K562 (cell line): ENCODE data around the gene CUTA. TPM values are rescaled to one million over a fixed set of nuclear protein-coding genes. Genes with fewer than 3 reads are reported as not detected.
"Not testable (repeated sequence)": the region's sequence is repeated elsewhere in the genome, so short reads cannot be mapped to it uniquely, and the experiment has no call there.

ENCODE experiments used
- ATAC-seq: fragments of 200-7000 bp; cut with Tn5 transposase; 3 replicates; pipeline ENCODE4 v1.9.1; 2020; ENCODE audit warnings: moderate library complexity
- BruUV-seq: library from RNA; stranded (reverse); fragments of 400-500 nt; replicated peaks from 2 replicates; lab custom pipeline; 2021; lab: Mats Ljungman, UMichigan
- CTCF ChIA-PET: fragments of 300-600 bp; formaldehyde crosslinking; extraction: SDS; loops from one replicate; lab custom pipeline; 2021; ENCODE audit warnings: low intra/inter-chr PET ratio; lab: Yijun Ruan, JAX
- POLR2A ChIA-PET: fragments of 300-600, 350-650 bp; sonication (Branson Sonifier 250); formaldehyde crosslinking; extraction: SDS; loops from one replicate; lab custom pipeline; 2021; ENCODE audit warnings: antibody characterized with exemption, inconsistent platforms; lab: Yijun Ruan, JAX
- DNase-seq, 4 experiments: peaks; one replicate each; pipeline versions ENCODE4 v3.0.0 to v3.0.0-alpha.2; 2011 to 2018; ENCODE audit warnings: low spot score in 3 of 4, mixed read lengths in 3 of 4; ENCODE audit errors: extremely low read depth in 1 of 4
- FAIRE-seq: peaks from 2 replicates; lab custom pipeline; 2011; peaks lifted over from hg19 to GRCh38; lab: Jason Lieb, UNC
- H2AFZ ChIP-seq: 2 replicates; pipeline ENCODE4 v1.6.0; 2011; ENCODE audit warnings: low read depth, low read length, control low read depth, inconsistent platforms
- H3K27ac ChIP-seq: fragments of 200-600 bp; 3 replicates; pipeline ENCODE4 v1.8.0; 2011; ENCODE audit warnings: low read depth, mild to moderate bottlenecking, control low read depth, inconsistent platforms, low read length, moderate library complexity, mixed read lengths; ENCODE audit errors: extremely low read depth
- H3K27me3 ChIP-seq, 2 experiments: fragments of 300-600 bp in 1 of 2; 2 replicates in 1 of 2; 3 replicates in 1 of 2; pipeline versions ENCODE4 v1.6.0 to v1.8.0; 2011; ENCODE audit warnings: inconsistent platforms in 2 of 2, low read length in 2 of 2, mild to moderate bottlenecking in 1 of 2, mixed read lengths in 1 of 2, moderate library complexity in 1 of 2; ENCODE audit not compliant: control insufficient read depth in 2 of 2, insufficient read depth in 2 of 2
- H3K36me3 ChIP-seq: fragments of 300-600 bp; 3 replicates; pipeline ENCODE4 v1.8.0; 2011; ENCODE audit warnings: mild to moderate bottlenecking, low read length, inconsistent platforms; ENCODE audit not compliant: control insufficient read depth, insufficient read depth
- H3K4me1 ChIP-seq, 2 experiments: fragments of 200-600 bp in 1 of 2; replicated peaks in 1 of 2; 2 replicates in 1 of 2; 3 replicates in 1 of 2; pipeline versions ENCODE4 v1.5.1 to v1.8.0; 2011; ENCODE audit warnings: inconsistent platforms in 2 of 2, low read length in 2 of 2, mild to moderate bottlenecking in 1 of 2, mixed read lengths in 1 of 2, moderate library complexity in 1 of 2; ENCODE audit not compliant: control insufficient read depth in 2 of 2, insufficient read depth in 2 of 2
- H3K4me2 ChIP-seq: 2 replicates; pipeline ENCODE4 v1.6.1; 2011; ENCODE audit warnings: low read length, control low read depth, inconsistent platforms, mixed read lengths; ENCODE audit not compliant: insufficient read depth
- H3K4me3 ChIP-seq: fragments of 200-600 bp; sonication (generic), shearing (Covaris generic); 2 replicates; pipeline ENCODE4 v1.5.1; 2016; ENCODE audit warnings: control low read depth, inconsistent platforms
- H3K79me2 ChIP-seq: fragments of 200-600 bp; 3 replicates; pipeline ENCODE4 v1.8.0; 2011; ENCODE audit warnings: low read length, inconsistent platforms; ENCODE audit not compliant: control insufficient read depth, insufficient read depth
- H3K9ac ChIP-seq, 2 experiments: 2 replicates each; pipeline versions ENCODE4 v1.6.0 to v1.6.1; 2011; ENCODE audit warnings: low read depth in 2 of 2, low read length in 2 of 2, control low read depth in 1 of 2, inconsistent platforms in 1 of 2, mild to moderate bottlenecking in 1 of 2, mixed read lengths in 1 of 2; ENCODE audit not compliant: insufficient read depth in 1 of 2
- H3K9me1 ChIP-seq: one replicate; pipeline ENCODE4 v1.6.0; 2011; ENCODE audit warnings: inconsistent platforms, mild to moderate bottlenecking, low read length, moderate library complexity; ENCODE audit not compliant: control insufficient read depth, insufficient read depth
- H3K9me3 ChIP-seq: replicated peaks from 2 replicates; pipeline ENCODE4 v1.5.1; 2011; ENCODE audit warnings: low read depth, low read length, inconsistent platforms; ENCODE audit not compliant: control insufficient read depth, insufficient read depth
- H4K20me1 ChIP-seq: replicated peaks from 2 replicates; pipeline ENCODE4 v1.6.1; 2011; ENCODE audit warnings: low read length, inconsistent platforms, mixed read lengths; ENCODE audit not compliant: control insufficient read depth, insufficient read depth
- BRD9 ChIP-seq: fragments of 450-650 bp; IDR thresholded peaks from 2 replicates; pipeline ENCODE4 v1.6.1; 2018; ENCODE audit warnings: low read depth; ENCODE audit not compliant: partially characterized antibody
- NR2C2 ChIP-seq, 2 experiments: fragments of 200-800 bp in 1 of 2; sonication (Bioruptor generic) in 1 of 2; sonication (generic) in 1 of 2; formaldehyde crosslinking in 1 of 2; IDR thresholded peaks; 2 replicates each; pipeline versions ENCODE4 v1.6.1 to v1.8.0; 2016 to 2022; ENCODE audit warnings: mild to moderate bottlenecking in 1 of 2, missing compliant biosample characterization in 1 of 2, missing genetic modification characterization in 1 of 2, missing genetic modification reagents in 1 of 2
- ZBTB33 ChIP-seq: sonication (generic); formaldehyde crosslinking; IDR thresholded peaks from 2 replicates; pipeline ENCODE4 v1.8.1; 2023; ENCODE audit warnings: mild to moderate bottlenecking, missing genetic modification reagents
- WGBS: fragments of 100-300 bp; shearing (Covaris generic); methylation state at CpG from one replicate; pipeline ENCODE4 v1.1.6; 2016; ENCODE audit warnings: low coverage, mixed read lengths; ENCODE audit not compliant: insufficient coverage; ENCODE audit errors: missing lambda C conversion rate; 5-methylcytosine and 5-hydroxymethylcytosine counted together
- in situ Hi-C: fragments of 300-500 bp; cut with MboI; formaldehyde crosslinking; loops from 4 replicates; pipeline ENCODE4 v1.15.0; 2018; ENCODE audit warnings: inconsistent platforms, mixed read lengths
- intact Hi-C: fragments of 100-400 bp; cut with micrococcal nuclease; formaldehyde crosslinking; loops from 2 replicates; pipeline ENCODE4 v1.14.2; 2022
- polyA plus RNA-seq, 8 experiments: library from polyadenylated mRNA; depleted of rRNA in 4 of 8; stranded (reverse) in 5 of 8; unstranded in 3 of 8; fragments of >200 nt; fragmentation: Nextera tagmentation in 2 of 8; fragmentation: Illumina TruSeq in 1 of 8; extraction: Ambion mirVana in 2 of 8; extraction: Trizol in 1 of 8; gene quantifications; 2 replicates each; pipeline versions ENCODE4 v1.2.1 to v1.2.3, GENCODE V29; 2011 to 2014; ENCODE audit warnings: inconsistent platforms in 1 of 8, missing spikeins in 1 of 8
- total RNA-seq, 7 experiments: library from RNA; depleted of rRNA in 6 of 7; stranded (reverse); fragments of >200 nt in 6 of 7; fragmentation: Illumina TruSeq in 2 of 7; extraction: Trizol in 2 of 7; gene quantifications; 2 replicates each; pipeline versions ENCODE4 v1.2.1 to v1.2.3, GENCODE V29; 2011 to 2021; ENCODE audit warnings: low replicate concordance in 1 of 7
- TF ChIP-seq, protein P1 (sequence below): fragments of 450-650 bp; IDR thresholded peaks from 2 replicates; pipeline ENCODE4 v1.6.1; 2016; ENCODE audit warnings: mild to moderate bottlenecking

The CUTA gene
- total and polyA plus RNA-seq, 9 of the 15 experiments (the other 6 are each of a cell fraction or from before 2014, with no cell fraction given), result 166 to 682 (median 310) TPM

DNA sequence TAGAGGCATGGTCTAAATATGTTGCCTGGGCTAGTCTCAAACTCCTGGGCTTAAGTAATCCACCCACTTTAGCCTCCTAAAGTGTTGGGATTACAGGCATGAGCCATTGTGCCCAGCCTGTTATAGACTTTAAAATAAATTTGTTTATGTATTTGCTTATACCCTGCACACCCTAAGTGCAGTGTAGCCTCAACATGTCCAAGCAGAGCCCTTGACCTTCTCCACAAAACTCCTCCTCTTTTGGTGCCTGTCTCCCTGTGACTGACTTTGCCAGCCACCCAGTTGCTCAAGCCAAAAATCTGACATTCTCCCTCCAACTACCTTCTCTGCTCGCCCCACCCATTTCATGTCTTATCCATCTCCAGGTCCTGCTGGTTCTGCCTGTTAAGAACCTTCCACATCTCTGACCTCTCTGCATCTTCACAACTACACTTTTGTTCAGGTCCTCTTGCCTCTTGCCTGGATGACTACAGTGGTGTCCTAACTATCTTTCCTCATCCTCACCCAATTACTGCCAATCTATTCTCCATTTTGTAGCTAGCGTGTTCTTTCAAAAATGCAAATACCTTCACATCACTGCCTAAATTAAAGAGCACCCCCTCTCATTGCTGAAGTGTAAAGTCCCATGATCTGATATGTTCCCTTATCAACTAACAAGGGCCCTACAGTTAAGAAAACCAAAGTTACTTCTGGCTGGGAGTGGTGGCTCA is 37.5 kb downstream of the CUTA start (continued):
- TF ChIP-seq, protein P1, sequence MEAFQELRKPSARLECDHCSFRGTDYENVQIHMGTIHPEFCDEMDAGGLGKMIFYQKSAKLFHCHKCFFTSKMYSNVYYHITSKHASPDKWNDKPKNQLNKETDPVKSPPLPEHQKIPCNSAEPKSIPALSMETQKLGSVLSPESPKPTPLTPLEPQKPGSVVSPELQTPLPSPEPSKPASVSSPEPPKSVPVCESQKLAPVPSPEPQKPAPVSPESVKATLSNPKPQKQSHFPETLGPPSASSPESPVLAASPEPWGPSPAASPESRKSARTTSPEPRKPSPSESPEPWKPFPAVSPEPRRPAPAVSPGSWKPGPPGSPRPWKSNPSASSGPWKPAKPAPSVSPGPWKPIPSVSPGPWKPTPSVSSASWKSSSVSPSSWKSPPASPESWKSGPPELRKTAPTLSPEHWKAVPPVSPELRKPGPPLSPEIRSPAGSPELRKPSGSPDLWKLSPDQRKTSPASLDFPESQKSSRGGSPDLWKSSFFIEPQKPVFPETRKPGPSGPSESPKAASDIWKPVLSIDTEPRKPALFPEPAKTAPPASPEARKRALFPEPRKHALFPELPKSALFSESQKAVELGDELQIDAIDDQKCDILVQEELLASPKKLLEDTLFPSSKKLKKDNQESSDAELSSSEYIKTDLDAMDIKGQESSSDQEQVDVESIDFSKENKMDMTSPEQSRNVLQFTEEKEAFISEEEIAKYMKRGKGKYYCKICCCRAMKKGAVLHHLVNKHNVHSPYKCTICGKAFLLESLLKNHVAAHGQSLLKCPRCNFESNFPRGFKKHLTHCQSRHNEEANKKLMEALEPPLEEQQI, result no peak

GRCh38 chr6:33379184-33379583 is 38.7 kb downstream of the CUTA start:
- H3K9me1 ChIP-seq; in situ Hi-C loops; FAIRE-seq; H3K27me3 ChIP-seq; BruUV-seq; ATAC-seq; H3K4me2 ChIP-seq; H3K27ac ChIP-seq; H3K4me3 ChIP-seq; H3K79me2 ChIP-seq; H3K36me3 ChIP-seq; H4K20me1 ChIP-seq; H3K9me3 ChIP-seq; CTCF ChIA-PET; DNase-seq; TF ChIP-seq NR2C2 (CRISPR knock-in tag; IDR thresholded peaks at IDR 0.05): not testable (repeated sequence)
- POLR2A ChIA-PET, result interaction anchor here (0.9 to 1.9 kb wide), 3 partner anchors 11 to 15 kb away, joined by 3 to 5 read pairs (median 3); no protein-coding TSS in a partner anchor
- Histone ChIP-seq H3K4me1 (peaks cover 51 to 54% of the 10 kb centered on the region in 2 experiments), H2AFZ (peak overlapping the region; percentile 90), H3K9ac (peak overlapping the region in 1 of 2 experiments; percentile 70; a peak in 1 of 4 replicates)
- 80% methylated on average over 7 of the region's 10 CpGs for WGBS
- intact Hi-C loops, result loop anchor here (10.0 kb wide), 1 partner anchor 46 kb away; the partner anchor contains the start of gene SYNGAP1
- TF ChIP-seq BRD9 (peak; percentile 9), ZBTB33 (CRISPR knock-in tag) (peak; percentile 93), NR2C2 (tag; IDR thresholded peaks at IDR 0.05) (0 out of 2 replicates have a peak, but pooled peaks have one; percentile 7)
